UCSD-AML1 (cell line): ENCODE measurements around the gene GLO1.
"Not testable (repeated sequence)": the region's sequence is repeated elsewhere in the genome, so short reads cannot be mapped to it uniquely, and the experiment has no call there.

Experiments
- DNase-seq: peaks from one replicate; lab custom pipeline; 2025; ENCODE audit not compliant: unreplicated experiment; lab: John Stamatoyannopoulos, UW

Gene GLO1

DNA sequence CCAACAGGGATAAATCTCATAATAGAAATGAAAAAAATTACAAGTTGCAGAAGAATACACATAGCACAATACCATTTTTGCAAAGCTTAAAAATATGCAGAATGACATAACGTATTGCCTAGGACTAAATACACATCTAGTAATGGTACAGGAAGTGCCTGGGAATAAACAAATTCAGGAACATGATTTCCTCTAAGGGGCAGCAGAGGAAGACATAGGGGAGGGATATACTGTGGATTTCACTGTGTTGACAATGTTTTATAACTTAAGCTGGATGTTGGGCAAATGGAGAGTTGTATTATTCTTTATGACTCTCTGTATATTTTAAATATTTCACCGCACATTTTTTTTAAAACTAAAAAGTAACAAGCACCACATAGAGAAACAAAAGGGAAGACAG is 5.6 kb upstream of the GLO1 start:
- no peak for DNase-seq

DNA sequence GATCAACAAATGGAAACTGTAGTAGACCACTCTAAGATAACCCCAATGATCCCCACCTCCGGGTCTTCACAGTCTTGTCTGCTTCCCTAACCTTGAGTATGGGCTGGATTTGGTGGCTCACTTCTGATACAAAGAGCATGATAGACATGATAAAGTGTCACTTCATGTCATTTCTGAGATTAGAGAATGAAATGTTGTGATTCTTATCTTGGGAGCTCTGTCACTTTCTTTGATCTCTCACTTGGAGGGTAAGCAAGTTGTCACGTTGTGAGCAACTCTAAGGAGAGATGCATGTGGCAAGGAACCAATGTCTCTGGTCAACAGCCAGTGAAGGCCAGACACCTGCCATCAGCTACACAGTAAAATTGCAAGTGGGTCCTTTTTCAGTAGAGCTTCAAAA is 3.0 kb upstream of the GLO1 start:
- DNase-seq = no peak

DNA sequence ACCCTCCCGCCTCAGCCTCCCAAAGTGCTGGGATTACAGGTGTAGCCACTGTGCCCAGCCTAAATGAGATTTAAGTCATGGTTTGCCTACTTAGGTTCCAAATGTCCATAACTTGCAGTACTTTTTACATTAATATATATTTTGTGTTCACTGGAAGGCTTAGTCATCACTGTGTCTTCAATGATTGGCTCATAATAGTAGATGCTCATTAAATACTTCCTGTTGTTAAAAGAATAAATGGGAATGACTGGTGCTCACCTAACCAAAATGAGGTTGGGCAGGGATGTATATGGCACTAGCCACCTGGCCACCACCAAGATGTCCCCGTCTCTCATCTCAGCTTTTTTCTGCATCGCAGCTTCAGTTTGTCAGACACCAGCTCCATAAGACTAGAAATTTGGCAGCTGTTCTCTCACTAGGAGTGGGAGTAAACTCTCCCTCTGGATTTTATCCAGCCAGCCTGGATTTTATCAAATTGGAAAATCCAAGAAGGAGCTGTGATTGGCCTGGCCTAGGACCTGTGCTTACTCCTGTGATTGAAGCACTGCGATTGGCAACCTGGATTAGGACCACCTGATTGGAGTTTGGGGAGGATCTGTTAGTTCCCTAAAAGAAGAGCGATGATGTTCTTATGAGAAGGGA is 1.1 kb upstream of the GLO1 start:
- DNase-seq = no peak

DNA sequence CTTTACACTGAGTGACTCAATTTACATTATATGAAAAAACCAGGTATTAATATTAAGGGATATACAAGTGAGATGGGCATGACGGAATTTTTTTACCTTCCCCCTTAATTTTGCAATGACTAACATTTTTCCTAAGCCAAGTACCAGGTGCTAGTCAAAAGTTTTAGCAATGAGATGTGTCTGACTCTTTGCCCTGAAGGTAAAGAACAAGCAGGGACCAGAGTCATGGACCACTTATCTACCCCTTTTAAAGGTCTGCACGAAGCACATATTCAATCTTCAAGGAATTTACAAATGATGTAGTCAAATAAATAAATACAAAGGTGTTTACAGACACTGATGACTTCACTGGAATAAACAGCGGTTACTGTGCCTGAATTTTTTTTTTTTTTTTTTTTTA is 1.4 kb downstream of the GLO1 start:
- no peak for DNase-seq

DNA sequence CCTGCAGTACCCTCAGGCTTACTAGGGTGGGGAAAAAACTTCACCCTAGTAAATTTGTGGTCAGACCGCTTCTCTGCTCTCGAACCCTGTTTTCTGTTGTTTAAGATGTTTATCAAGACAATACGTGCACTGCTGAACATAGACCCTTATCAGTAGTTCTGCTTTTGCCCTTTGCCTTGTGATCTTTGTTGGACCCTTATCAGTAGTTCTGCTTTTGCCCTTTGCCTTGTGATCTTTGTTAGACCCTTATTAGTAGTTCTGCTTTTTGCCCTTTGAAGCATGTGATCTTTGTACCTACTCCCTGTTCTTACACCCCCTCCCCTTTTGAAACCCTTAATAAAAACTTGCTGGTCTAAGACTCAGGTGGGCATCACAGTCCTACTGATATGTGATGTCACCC is 3.2 kb downstream of the GLO1 start:
- not testable (repeated sequence) for DNase-seq

DNA sequence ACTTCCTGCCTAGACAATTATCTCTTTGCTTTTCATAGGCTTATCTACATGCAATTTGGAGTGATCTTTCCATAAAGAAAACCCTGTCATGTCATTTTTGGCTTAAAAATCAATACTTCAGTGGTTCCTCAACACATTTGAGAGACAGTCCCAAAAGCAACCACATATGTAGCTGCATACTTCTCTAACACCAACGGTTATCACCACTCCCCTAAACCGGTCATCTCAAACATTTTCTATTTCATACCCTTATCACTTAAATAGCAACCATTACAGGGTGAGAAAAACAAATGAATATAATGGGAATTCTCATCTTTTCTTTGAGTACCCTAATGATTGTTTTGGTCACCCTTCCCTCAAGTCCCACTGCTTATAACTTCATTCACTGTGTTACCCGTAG is 5.1 kb downstream of the GLO1 start:
- DNase-seq = no peak

DNA sequence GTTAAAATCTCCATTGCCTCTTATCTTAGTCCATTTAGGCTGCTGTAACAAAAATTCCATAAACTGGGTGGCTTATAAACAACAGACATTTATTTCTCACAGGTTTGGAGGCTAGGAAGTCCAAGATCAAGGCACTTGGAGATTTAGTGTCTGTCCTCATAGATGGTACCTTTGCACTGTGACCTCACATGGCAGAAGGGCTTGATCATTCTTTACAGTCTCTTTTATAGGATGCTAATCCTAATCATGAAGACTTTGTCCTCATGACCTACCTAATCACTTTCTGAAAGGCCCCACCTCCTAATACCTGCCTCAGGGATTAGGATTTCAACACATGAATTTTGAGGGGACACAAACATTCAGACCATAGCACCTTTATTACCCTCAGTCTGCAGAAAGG is 6.6 kb downstream of the GLO1 start:
- DNase-seq = no peak

DNA sequence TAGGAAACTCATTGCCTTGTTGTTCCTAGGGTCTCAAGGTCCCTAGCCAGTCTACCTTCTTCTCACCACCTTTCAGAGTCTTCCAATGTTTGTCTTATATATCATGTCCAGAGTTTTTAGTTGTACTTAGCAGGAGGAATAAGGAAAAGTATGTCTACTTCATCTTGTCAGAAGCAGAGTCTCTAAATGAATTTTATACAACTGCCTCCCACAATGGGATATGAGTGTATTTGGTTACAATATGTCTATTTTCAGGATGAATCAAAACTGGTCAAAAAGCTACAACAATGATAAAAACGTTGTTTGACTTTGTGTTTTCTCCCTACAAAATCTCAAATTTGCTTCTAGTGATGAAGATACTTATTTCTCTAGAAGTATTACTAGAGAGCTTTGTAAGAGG is 7.0 kb downstream of the GLO1 start:
- no peak for DNase-seq

DNA sequence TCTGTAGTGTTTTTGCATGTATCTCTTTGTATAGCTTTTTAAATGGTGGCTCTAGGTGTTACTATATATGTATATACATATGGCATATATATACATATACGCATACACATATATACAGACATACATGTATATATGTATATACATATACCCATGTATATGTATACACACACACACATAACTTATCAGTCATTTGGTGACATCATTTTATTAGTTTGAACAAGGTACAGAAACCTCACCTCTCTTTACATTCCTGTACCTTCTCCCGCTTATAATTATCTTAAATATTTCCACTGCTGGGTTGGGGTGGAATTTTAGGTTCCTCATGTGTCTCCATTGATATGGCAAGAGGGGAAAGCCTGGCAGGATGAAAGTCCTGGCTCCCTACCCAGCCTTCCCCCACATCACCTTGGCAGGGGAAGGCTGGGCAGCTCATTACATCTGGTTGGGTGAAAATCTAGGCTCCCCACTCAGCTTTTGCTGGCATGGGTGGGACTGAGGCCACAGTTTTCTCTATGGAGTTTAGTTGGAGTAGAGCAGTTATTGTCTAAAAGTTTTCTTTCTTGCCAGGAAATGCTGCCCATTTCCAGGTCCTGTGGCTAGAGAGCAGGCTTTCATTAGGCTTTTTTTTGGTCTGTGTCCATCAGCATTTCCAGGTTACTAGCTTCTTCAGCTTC is 7.6 kb downstream of the GLO1 start:
- DNase-seq = no peak

DNA sequence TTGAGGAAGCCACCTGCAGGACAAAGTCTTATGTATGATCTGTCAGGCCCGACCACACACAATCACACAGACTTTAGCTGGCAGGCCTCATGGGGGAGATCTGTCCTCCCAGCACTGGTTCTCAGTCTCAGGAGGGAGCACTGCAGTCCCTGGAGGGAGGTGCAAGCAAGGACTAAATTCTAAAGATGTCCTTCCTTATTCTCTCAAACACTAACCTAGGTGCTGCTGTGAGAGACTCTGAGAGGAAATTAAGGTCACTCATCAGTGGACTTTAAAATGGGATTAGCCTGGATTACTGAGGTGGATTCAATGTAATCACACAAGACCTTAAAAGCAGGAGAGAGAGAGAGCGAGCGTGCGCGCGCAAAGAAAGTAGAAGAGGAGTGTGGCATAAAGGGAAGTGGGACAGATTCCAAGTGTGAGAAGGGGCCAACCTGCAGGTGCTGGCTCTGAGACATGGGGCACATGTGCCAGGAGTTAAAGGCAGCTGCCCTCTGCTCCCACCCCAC is 14.3 kb downstream of the GLO1 start:
- no peak for DNase-seq

DNA sequence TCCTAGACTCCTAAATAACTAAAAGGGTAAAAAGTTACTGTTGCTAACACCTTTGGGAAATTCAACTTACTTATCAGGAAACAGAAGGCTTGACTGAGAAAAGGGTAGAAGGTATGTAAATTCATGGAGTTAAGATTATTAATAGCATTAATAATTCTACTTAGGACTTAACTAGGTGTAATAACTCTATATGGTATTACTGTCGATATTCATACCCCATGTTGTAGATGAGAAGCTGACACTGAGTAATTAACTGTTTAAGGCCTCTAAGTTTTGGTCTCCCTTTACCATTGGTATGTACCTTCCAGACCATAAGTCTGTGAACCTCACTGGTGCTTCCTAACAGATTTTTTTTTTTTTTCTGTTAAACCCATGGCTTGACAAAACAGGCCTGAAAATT is 15.4 kb downstream of the GLO1 start:
- DNase-seq = no peak

DNA sequence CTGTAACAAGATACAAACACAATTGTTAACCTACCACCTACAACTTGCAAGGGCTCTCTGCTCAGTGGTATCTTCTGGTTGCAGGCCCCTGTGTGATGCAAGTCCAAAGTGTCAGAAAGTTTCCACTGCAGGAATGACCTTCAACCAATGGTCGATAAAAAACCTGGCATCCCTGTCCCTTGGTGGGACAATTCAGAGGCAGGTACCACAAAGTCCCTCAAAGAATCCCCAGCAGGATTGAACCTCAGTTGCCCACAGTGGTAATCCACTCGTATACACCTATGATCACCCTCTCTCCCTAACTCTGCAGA is 15.9 kb downstream of the GLO1 start:
- DNase-seq = no peak

DNA sequence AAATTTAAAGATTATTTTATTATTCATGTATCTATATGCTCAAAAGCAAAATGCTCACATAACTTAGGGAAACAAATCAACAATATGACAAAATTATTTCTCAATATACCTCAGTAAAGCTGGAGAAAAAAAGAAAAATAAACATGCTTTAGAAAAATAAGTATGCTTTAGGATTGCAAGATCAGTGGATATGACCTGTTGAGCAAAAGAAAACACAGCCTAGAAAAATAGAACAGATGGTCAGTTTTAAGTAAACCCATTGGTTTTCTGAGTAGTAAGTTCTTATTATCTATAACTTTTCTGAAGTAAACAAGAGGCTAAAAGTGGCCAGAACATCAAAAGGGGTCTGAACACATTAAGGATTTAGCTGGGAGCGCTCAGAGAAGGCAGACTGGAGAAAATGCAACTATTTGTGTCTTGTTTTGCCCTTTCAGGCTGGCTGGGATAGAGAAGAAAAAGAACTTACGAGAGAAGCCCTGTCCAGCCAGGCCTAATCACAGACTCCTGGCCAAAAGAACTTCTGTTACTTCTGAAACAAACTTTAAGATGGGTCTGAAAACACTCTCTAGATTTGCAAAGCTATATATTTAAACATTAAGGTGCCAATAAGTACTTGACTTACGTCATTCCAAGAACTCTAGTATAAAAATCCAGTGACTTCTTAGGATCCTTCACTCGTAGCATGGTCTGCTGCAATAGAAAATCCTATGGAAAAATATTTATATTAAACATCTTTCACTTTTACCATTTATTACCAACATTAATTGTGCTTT is 16.5 kb downstream of the GLO1 start:
- no peak for DNase-seq

DNA sequence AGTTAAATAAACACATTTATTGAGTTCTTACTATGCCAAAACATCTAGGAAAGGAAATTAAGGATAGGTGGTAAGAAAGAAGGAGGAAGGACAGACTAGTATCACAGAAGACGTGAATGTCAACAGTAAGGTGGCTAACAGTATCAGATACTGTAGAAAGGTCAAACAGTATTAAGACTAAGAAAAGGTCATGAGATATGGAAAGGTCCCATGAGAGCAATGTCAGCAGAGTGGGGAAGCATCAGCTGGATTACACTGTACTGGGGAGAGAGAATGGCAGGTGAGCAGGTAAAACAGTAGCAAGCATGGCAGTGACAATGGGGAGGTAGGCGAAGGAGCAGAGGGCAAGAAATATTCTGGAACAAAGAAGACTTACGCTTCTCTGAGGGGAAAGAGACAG is 18.0 kb downstream of the GLO1 start:
- no peak for DNase-seq

DNA sequence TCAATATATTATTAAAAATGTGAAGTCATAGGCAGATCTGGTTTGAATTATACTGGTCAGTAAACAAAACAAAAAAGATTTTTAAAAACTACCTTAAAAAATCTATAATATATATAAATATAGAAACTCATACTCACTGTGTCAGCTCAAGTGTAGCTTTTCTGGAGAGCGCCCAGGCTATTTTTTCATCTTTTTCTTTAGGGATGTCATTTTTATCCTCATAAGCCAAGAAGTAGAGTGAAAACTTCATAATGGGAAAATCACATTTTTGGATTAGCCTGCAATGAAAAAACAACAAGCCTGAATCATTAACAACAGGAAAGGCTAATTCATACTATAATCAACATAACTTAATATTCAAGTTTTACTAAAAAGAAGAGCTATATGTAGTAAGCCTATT is 18.7 kb downstream of the GLO1 start:
- no peak for DNase-seq

DNA sequence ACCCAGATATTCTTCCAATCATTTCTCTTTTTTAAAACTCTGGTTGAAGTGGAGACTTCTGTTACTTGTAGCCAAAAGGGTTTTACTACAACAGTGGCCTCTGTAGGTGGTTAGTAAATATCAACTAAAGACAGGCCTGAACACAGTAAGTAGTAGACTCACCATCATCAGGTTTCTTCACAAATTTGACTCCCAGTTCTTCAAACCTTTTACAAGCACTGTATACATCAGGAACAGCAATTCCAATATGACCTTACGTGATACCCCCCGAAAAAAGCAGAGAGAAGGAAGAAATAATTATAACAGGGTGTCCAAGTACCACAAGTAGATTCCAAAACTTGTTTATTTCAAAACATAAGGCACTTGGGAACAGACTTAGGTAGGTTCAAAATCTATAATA is 21.1 kb downstream of the GLO1 start:
- DNase-seq = no peak

DNA sequence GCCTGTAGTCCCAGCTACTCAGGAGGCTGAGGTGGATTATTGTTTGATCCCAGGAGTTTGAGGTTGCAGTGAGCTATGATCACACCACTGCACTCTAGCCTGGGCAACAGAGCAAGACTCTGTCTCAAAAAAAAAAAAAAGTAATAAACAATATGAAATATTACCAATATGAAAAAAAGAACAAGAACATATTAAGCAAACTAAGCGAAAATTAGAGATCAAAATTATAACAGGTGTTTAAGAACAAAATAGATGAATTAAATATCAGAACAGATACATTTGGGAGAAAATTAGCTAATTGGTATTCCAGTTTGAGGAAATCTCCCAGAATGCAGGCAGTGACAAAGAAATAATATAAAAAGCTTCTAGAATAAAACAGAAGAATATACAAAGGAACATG is 23.3 kb downstream of the GLO1 start:
- no peak for DNase-seq

DNA sequence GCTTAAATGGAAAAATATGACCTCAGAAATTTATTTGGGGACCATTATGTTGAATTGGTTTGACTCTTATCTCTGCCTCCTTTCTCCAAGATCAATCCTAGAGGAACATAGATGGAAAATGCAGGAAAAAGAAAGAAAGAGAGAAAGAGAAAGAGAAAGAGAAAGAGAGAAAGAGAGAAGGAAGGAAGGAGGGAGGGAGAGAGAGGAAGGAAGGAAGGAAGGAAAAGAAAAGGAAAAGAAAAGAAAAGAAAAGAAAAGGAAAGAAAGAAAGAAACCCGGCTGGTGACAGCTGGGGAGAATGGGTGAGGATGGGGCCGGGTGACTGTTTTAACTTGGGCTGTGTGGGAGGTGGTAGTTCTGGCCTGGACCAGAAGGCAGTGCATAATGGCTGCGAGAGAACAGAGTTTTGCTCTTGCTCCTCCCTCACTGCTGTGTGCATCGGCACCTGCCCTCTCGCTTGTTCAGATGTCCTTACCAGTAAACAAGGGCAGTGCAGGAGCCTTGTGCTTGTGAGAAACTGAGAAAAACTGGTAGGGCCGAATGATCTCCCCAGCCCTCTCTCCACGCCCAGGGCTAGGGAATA is 24.7 kb downstream of the GLO1 start:
- DNase-seq = no peak

DNA sequence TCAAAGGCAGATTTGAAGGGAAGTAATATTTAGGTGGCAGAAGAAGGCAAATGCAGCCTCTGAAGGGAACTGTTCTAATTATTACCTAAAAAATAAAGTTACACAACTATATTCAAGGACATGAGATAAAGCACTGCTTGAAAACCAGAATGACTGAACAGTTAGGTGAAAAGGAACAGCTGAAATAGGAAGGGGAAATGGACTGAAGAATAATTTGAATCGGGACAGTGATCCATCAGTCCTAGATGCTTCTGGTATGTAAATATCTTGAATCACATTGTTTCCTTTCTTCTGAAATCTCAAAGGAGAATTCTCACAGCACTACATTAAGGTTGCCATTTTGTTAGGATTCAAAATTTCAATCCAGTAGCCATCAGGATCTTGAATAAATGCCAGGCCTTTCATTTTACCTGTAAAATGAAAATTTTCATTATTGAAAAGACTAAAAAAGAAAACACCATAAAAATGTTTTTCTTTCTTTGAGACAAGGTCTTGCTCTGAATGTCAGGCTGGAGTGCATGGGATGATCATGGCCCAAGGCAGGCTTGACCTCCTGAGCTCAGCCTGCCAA is 25.9 kb downstream of the GLO1 start:
- DNase-seq = no peak

DNA sequence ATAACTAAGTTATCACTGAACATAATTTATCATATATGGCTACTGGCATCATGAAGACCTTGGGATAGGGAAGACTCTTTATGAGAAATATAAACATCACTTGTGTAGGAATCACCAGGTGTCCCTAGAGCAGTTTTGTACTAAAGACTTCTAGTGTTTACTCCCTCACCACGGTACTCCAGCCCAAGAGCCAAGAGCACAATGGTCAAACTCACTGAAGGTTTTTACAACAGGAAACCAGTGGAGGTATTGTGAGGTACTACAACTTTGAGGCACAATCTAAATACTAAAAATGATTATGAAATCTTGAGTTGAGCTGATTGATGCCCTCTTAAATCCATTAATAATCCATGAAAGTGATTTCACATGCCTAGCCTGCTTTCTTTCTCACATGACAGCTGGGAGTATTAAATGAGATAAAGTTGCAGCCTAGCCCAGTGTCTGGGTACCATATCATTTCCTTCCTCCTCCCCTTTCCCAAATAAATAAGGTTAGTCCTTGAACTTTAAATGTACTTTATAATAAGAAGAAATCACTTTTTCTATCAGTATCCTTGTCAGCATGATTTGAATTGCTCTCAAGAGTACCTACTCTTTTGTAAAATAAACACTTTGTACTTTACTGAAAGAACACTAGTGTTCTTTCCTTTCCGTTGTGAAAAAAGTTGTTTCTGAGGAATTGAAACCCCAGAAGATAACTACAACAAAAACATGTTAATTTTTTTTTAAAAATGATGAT is 26.5 kb downstream of the GLO1 start:
- DNase-seq = no peak
